ENCODE data around the gene CENPX.

- TF ChIP-seq FOXM1 (IDR thresholded peaks at IDR 0.05; ENCODE audit: borderline replicate concordance): no peak
- no peak for TF ChIP-seq ARNT (IDR thresholded peaks at IDR 0.05)
- no peak for TF ChIP-seq HDGF (IDR thresholded peaks at IDR 0.05; ENCODE audit: borderline replicate concordance)
- TF ChIP-seq SUZ12 (IDR thresholded peaks at IDR 0.05): no peak
- TF ChIP-seq SP1 (IDR thresholded peaks at IDR 0.05): no peak
- TF ChIP-seq FOXA1 (IDR thresholded peaks at IDR 0.05): no peak
- no peak for TF ChIP-seq L3MBTL2 (conservative IDR thresholded peaks at IDR 0.05)
- TF ChIP-seq NFRKB (IDR thresholded peaks at IDR 0.05): no peak
- no peak for TF ChIP-seq ELF4 (IDR thresholded peaks at IDR 0.05)
- TF ChIP-seq PKNOX1 (IDR thresholded peaks at IDR 0.05): no peak
- TF ChIP-seq TARDBP (IDR thresholded peaks at IDR 0.05): no peak
- TF ChIP-seq BHLHE40 (IDR thresholded peaks at IDR 0.05; ENCODE audit: borderline replicate concordance): no peak
- TF ChIP-seq CTBP1 (IDR thresholded peaks at IDR 0.05; ENCODE audit: borderline replicate concordance): no peak
- TF ChIP-seq FOXK2 (IDR thresholded peaks at IDR 0.05): no peak
These were observed 8.8 kb downstream of the CENPX start for GRCh38 chr17:82013772-82014321.
